HG02759 (cell line): ENCODE measurements around the gene GAS2.
"Not testable (repeated sequence)": the region's sequence is repeated elsewhere in the genome, so short reads cannot be mapped to it uniquely, and the experiment has no call there.

Experiments
- ATAC-seq: cut with Tn5 transposase; IDR thresholded peaks from one replicate; pipeline ENCODE4 v1.9.1; 2021; ENCODE audit warnings: mild to moderate bottlenecking, moderate library complexity; ENCODE audit not compliant: unreplicated experiment

Gene GAS2

GRCh38 chr11:22666325-22666687 lies at the start of gene GAS2:
TSS of gene GAS2 (plus strand) at chr11:22666611. CDS start at chr11:22674870, 8,259 bp downstream.
- ATAC-seq, result peak; percentile 18

GRCh38 chr11:22617868-22618267 lies 48.5 kb upstream of the GAS2 start:
- ATAC-seq, result no peak

- ATAC-seq, result peak; percentile 61
Observed at GRCh38 chr11:22624742-22625447, 41.5 kb upstream of the GAS2 start.

- ATAC-seq, result peak; percentile 94
Observed at GRCh38 chr11:22625448-22626287, 40.7 kb upstream of the GAS2 start, which contains the start of gene FANCF. TSS of gene FANCF (minus strand) at chr11:22625823. CDS start at chr11:22625810, 13 bp downstream.

- no peak for ATAC-seq
Observed at GRCh38 chr11:22626573-22627239, 39.7 kb upstream of the GAS2 start.

GRCh38 chr11:22627421-22627820 lies 39.0 kb upstream of the GAS2 start:
- no peak for ATAC-seq

- no peak for ATAC-seq
Observed at GRCh38 chr11:22633354-22633902, 33.0 kb upstream of the GAS2 start.

- no peak for ATAC-seq
Observed at GRCh38 chr11:22634897-22635629, 31.3 kb upstream of the GAS2 start.

- no peak for ATAC-seq
Observed at GRCh38 chr11:22635689-22636088, 30.7 kb upstream of the GAS2 start.

- no peak for ATAC-seq
Observed at GRCh38 chr11:22640862-22641261, 25.5 kb upstream of the GAS2 start.

GRCh38 chr11:22641559-22641958 lies 24.9 kb upstream of the GAS2 start:
- no peak for ATAC-seq

- ATAC-seq, result not testable (repeated sequence)
Observed at GRCh38 chr11:22652346-22652745, 14.1 kb upstream of the GAS2 start.

GRCh38 chr11:22656130-22656529 lies 10.3 kb upstream of the GAS2 start:
- ATAC-seq, result no peak

GRCh38 chr11:22657101-22657694 lies 9.2 kb upstream of the GAS2 start:
- ATAC-seq, result peak; percentile 94

- no peak for ATAC-seq
Observed at GRCh38 chr11:22659783-22660182, 6.6 kb upstream of the GAS2 start.

GRCh38 chr11:22666688-22667439 lies 453 bp downstream of the GAS2 start:
- ATAC-seq, result peak; percentile 74

GRCh38 chr11:22668005-22668796 lies 1.8 kb downstream of the GAS2 start:
- ATAC-seq, result peak; percentile 27

- ATAC-seq, result no peak
Observed at GRCh38 chr11:22669368-22669767, 3.0 kb downstream of the GAS2 start.

- ATAC-seq, result peak; percentile 28
Observed at GRCh38 chr11:22670830-22671229, 4.4 kb downstream of the GAS2 start.
